GM18870 (cell line): ENCODE measurements around the gene NFIC.
"Not testable (repeated sequence)": the region's sequence is repeated elsewhere in the genome, so short reads cannot be mapped to it uniquely, and the experiment has no call there.

Experiments used
- ATAC-seq: cut with Tn5 transposase; IDR thresholded peaks from one replicate; pipeline ENCODE4 v1.9.1; 2021; ENCODE audit warnings: moderate library complexity; ENCODE audit not compliant: unreplicated experiment

NFIC gene

DNA sequence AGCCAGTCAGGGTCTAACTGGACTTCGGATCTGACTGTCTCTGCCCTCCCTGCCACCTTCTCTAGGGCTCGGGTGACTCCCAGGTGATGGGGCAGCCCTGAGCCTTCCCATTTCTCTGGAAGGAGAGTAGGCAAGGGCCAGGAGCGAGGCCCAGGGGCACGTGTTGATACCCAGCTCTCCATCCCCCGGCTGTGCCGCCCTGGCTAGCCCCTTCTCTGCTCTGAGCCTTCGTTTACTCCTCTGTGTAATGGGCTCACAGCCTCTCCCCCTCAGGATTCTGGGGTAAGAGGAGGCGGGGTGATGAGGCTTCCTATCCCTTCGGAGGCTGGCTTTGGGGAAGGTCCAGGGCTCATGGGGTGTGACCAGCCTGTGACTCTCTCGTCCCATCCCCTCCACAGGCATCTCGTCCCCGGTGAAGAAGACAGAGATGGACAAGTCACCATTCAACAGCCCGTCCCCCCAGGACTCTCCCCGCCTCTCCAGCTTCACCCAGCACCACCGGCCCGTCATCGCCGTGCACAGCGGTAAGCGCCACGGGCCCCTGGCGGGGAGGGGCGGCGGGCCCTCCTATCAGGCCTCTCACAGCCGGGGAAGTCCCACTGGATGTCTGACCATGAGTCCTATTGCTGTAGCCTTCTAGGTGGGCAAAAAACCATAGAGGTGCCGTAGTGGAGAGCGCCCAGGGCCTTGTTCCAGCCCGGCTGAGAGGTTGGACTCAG is 82.4 kb downstream of the NFIC start:
- ATAC-seq: no peak

GRCh38 chr19:3450796-3451411 is 84.5 kb downstream of the NFIC start:
- no peak for ATAC-seq

DNA sequence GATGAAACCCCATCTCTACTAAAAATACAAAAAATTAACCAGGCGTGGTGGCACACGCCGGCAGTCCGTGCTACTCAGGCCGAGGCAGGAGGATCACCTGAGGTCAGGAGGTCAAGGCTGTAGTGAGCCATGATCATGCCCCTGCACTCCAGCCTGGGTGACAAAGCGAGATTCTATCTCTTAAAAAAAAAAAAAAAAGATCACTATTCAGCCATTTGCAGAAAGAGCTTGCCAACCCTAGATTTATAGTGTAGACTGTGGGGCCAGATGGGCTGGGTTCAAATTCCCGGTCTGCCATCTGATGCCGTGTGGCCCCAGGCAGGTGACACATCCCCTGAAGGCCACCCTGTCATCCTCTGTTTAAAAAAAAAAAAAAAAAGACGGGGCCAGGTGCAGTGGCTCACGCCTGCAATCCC is 85.1 kb downstream of the NFIC start:
- ATAC-seq: no peak

GRCh38 chr19:3452171-3452941 is 86.0 kb downstream of the NFIC start:
- no peak for ATAC-seq

- ATAC-seq: not testable (repeated sequence)
These were observed 86.5 kb downstream of the NFIC start for GRCh38 chr19:3452942-3453214.

- no peak for ATAC-seq
These were observed 87.5 kb downstream of the NFIC start for GRCh38 chr19:3453840-3454239.

DNA sequence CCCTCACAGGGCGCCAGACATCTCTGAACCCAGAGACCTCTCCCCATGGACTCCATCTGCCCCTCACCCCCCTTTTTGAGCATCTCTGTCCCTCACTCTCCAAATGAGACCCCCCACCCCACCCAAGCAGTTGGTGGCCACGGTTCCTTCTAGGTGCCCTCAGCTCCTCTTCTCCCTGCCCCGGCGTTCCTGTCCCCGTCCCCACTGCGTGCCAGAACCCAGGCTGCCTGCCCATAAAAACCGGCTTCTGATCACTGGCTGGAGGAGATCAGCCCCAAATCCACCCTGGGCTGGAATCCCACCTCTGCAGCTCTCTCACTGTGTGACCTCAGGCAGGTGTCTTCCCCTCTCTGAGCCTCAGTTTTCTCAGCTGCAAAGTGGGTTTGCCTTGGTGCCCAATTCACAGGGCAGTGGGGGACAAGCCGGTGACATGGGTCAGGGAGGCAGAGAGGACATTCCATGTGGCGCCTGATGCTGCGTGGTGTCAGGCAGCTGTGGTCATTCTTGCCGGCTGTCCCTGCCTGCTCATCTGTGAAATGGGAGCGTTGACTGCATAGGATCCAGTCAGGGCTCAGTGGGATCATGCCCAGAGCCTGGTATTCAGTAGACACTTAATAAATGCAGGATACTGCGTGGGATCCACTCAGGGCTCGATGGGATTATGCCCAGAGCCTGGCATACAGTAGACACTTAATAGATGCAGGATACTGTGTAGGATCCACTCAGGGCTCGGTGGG is 88.4 kb downstream of the NFIC start:
- ATAC-seq: no peak

DNA sequence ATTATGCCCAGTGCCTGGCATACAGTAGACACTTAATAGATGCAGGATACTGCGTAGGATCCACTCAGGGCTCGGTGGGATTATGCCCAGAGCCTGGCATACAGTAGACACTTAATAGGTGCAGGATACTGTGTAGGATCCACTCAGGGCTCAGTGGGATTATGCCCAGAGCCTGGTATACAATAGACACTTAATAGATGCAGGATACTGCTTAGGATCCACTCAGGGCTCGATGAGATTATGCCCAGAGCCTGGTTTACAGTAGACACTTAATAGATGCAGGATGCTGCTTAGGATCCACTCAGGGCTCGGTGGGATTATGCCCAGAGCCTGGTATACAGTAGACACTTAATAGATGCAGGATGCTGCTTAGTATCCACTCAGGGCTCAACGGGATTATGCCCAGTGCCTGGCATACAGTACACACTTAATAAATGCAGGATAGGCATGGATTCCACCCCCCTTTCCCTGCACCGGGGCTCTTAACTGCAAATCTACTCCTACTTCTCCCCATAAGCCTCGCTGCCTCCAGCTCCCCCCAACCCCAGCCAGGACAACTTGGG is 89.1 kb downstream of the NFIC start:
- no peak for ATAC-seq

GRCh38 chr19:3455960-3456601 is 89.7 kb downstream of the NFIC start:
- no peak for ATAC-seq

DNA sequence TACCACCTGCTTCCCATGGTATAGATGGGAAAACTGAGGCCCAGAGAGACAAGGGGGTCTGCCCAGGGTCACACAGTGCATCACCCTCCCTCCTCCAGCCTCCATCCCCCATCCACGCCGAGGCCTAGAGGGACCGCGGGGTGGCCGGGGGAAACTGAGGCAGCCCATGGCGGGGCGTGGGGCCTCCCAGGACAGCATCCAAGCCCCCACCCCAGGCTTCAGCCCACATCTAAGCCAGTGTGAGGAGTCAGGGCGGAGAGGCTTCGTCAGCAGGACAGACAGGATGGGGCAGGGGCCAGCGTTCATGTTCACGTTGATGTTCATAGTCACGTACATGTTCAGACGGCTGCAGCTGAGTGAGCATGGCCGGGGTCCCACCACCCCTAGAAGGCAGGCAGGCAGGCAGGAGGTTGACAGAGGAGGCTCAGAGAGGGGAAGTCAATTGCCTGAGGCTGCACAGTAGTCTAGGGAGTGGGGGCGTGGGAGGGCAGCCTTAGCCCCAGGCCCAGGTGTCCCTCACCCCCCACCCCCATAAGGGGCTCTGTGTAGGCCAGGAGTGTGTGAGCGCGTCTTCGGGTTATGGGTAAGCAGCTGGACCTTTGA is 90.6 kb downstream of the NFIC start:
- ATAC-seq: no peak

- ATAC-seq: no peak
These were observed 91.3 kb downstream of the NFIC start for GRCh38 chr19:3457528-3458228.

DNA sequence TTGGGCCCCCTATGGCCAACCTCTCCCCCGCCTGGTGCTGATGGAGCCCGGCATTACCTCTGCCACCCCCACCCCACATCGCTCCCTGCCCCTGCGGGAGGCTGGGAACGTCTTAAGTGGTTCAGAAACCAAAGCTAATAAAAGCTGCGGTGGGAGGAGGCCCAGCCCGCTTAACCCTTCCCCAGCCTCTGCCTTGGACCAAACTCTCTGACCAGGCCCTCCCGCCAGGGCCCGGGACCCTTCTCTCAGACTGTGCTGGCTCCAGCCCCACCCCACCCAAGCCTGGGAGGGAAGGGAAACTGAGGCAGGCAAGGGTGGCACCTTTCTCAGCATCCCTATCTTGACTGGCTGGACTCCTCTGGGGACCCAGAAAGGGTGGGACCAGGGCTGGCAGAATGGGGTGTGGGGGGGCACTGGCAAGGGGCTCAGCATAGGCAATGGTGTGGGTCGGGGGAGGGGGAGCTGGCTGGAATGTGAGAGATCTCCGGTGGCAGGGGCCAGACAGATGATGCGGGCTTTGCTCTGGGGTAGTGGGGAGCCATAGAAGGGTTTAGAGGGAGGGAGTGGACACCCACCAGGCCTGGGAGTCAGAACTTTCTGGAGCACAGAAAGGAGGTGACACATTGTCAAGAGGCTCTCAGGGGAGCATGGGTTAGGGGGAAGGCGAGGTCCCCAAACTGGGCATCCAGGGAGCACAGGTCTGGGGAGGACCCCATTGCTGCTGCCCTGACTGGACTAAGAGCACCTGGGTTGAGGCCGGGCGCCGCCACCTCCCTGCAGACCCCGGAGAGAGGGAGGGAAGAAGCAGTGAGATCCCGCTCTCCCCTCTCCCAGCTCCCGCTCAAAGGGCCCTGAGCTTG is 92.1 kb downstream of the NFIC start:
- ATAC-seq: no peak

GRCh38 chr19:3459089-3459881 is 92.9 kb downstream of the NFIC start:
- ATAC-seq: no peak

DNA sequence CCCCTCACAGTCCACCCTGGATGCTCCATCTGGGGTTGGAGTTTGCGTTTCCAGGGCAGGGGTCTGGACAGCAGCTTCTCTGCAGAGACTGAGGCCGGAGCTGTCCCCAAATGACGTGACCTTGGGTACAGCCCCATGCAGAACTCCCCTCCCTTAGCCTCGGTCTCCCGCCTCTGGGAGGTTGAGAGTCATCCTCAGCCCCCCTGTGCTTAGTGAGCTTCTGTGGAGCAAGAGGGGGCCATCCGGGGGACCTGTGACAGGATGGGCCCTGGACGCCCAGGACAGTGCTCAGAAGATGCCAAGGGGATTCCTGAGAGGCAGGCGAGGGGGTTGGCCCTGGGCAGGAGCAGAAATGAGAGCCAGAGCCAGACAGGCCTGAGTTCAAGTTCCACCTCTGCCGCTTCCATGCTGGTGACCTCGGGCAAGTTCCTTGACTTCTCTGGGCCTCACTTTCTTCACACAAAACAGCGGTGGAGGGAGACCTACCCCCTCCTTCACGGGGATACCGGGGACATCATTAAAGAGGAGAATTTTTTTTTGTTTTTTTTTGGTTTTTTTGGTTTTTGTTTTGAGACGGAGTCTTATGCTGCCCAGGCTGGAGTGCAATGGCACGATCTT is 93.7 kb downstream of the NFIC start:
- no peak for ATAC-seq

- no peak for ATAC-seq
These were observed 96.8 kb downstream of the NFIC start for GRCh38 chr19:3462991-3463713.

- no peak for ATAC-seq
These were observed 97.6 kb downstream of the NFIC start for GRCh38 chr19:3463714-3464586.
